Left colon (tissue), 2 donors: Measurements from ENCODE around the gene USP28. TPM values are rescaled to one million over a fixed set of nuclear protein-coding genes. Genes with fewer than 3 reads are reported as not detected.
A peak's percentile ranks its signal among the peaks of the same experiment; 100 is the strongest.
"Not testable (repeated sequence)": the region's sequence is repeated elsewhere in the genome, so short reads cannot be mapped to it uniquely, and the experiment has no call there.

ENCODE experiments used
- ATAC-seq: fragments of 200-7000 bp; cut with Tn5 transposase; one replicate; pipeline ENCODE4 v1.9.1; 2020; ENCODE audit warnings: mild to moderate bottlenecking, moderate library complexity
- DNase-seq, 2 donors: peaks; one replicate each; pipeline ENCODE4 v3.0.0-alpha.2; 2020
- intact Hi-C, 2 donors: fragments of 100-400 bp; cut with DNase I in 1 of 2; cut with micrococcal nuclease in 1 of 2; formaldehyde crosslinking; loops; one replicate each; pipeline versions ENCODE4 v1.11.2 to v1.14.0; 2022; cut with DNase I, micrococcal nuclease
- total RNA-seq, 2 donors: library from RNA; stranded (reverse); fragmentation: NEBNext Ultra II Directional; extraction: Animal tissue kit (Norgen Biotek cat#: 25700); gene quantifications; one replicate each; pipeline ENCODE4 v1.2.1, GENCODE V29; 2021
- donor health status: DM: no; HTN: no; CAD: no.
- donor health status: DM: yes; HTN: yes; CAD: no.

Gene USP28
- total RNA-seq, 2 donors from 2014 or later: 20.0 to 21.8 TPM

DNA sequence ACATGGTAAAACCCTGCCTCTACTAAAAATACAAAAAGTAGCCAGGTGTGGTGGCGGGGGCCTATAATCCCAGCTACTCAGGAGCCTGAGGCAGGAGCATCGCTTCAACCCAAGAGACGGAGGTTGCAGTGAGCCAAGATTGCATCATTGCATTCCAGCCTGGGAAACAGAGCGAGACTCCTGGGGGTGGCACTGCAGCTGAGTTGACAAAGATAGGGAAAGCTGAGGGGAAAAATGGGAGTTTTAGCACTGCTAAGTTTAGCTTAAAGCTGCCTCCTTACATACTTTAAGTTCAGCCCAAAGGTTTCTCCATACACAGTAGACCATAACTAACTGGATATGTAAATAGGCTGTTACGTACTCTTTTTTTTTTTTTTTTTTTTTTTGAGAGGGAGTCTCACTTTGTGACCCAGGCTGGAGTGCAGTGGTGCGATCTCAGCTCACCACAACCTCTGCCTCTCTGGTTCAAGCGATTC, 9.0 kb upstream of the USP28 start:
- ATAC-seq: no peak
- intact Hi-C loops: no loop called here

DNA sequence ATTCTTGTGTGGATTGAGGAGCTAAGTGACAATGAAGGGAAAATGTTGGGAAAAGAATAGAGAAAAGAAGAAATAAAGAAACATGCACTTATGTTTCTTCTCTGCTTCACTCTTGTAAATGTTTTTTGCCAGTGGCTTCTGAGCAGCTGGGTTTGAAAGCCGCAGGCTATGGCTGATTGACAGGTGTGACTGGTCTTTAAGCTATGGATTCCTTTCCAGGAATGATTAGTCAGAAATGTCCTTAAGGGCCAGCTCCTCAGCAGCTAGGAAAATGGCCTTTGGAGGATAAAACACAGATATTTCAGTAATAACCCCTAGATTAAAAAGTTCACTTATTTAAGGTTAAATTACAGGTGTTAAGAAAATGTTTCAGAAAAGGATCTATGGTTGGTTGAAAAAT, 6.5 kb upstream of the USP28 start:
- DNase-seq: no peak
- no peak for ATAC-seq
- intact Hi-C loops: no loop called here

More for the DNA sequence above, 9.0 kb upstream of the USP28 start:
- no peak for DNase-seq

DNA sequence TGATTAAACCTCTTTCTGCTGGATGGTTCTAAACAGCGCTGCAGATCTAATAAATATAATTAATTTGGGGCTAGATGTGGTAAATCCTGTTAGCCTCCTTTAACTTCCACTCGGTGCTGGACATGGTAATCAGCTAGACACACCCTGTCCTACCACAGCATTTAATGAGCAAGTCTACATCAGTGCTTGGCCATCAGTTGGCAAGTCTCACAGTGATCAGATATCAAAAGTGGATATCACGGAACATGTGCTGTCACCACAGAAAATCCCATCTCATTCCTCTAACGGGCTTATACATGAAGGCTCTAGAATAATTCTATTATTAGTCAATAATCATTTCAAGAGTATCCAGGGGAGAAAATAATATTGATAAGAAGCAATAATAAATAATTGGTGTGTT, 5.6 kb upstream of the USP28 start:
- ATAC-seq (no peak), DNase-seq (no peak)
- intact Hi-C loops: no loop called here

DNA sequence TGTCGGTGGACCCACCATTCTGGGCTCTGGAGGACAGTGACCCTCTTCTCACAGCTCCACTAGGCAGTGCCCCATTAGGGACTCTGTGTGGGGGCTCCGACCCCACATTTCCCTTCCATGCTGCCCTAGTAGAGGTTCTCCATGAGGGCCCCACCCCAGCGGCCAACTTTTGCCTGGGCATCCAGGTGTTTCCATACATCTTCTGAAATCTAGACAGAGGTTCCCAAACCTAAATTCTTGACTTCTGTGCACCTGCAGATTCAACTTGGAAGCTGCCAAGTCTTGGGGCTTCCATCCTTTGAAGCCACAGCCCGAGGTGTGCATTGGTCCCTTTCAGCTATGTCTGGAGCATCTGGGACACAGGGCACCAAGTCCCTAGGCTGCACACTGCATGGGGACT, 4.1 kb upstream of the USP28 start:
- intact Hi-C loops, ATAC-seq, DNase-seq: not testable (repeated sequence)

DNA sequence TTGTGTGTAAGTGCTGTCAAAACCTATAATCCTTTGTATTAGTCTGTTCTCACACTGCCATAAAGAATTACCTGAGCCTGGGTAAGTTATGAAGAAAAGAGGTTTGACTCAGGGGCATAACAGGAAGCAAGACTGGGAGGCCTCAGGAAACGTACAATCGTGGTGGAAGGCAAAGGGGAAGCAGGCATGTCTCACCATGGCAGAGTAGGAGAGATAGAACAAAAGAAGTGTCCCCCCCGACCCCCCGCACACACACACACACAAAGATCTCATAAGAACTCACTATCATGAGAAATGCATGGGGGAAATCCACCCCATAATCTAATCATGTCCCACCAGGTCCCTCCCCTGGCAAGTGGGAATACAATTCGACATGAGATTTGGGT, 2.3 kb upstream of the USP28 start:
- intact Hi-C loops: no loop called here
- ATAC-seq: no peak
- no peak for DNase-seq

DNA sequence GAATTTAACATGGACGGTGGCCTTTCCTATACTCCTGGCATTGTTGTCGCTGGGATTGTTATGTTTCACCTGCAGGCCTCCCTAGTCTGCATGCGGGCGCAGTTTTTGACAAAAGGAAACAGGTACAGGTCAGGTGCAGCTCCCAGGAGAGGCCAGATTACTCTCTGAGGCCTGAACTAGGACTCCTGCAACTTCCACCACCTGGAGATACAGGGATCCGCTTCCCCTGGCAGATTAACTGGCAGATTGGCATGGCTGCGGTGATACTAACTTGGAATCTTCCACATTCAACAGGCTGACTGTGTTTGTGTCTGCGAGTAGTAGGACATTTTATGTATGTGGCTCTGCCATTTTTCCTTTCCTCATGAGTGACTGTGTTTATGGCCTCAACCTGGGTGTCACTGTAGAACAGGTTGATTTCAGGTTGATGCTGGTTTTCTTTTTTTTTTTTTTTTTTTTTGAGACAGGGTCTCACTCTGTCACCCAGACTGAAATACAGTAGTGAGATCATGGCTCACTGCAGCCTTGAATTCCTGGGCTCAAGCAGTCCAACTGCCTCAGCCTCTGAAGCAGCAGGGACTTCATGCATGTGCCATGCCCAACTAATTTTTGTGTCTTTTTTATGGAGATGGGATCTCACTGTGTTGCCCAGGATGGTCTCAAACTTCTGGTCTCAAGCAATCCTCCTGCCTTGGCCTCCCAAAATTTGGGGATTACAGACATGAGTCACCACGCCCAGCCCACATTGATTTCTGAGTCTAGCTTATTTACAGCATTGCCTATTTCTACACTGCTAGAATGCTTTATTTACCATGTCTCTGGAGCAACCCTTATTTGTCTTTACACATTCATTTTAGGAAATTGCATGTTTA, 1.7 kb upstream of the USP28 start:
- DNase-seq: no peak
- intact Hi-C loops: no loop called here
- no peak for ATAC-seq

DNA sequence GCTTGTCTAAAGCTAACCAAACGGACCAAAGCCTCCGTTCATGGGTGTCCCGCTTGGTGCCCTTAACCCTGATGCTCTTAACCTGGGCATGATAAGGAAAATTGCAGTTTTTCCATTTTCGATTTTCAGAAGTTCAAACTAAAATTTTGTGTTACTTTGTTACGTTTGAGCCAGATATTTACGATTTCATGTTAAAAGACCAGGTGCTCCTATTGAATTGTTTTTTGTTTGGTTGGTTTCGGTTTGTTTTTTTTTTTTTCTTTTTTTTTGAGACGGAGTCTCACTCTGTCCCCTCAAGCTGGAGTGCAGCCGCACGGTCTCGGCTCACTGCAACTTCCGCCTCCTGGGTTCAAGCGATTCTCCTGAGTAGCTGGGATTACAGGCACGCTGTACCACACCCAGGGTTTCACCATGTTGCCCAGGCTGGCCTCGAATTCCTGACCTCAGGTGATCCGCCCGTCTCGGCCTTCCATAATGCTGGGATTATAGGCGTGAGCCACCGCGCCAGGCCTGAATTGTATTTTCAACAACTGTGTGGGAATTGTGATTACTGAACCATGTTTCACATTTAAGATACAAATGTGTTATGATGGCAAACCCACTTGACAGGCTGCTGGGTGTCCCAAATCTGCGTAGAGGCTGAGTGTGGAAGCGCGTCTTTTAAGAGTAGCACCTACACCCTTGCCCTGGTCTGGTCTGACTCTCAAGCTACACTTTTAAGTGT, 864 bp upstream of the USP28 start:
- ATAC-seq (no peak), DNase-seq (peak; percentile 27 to 36)
- intact Hi-C loops: no loop called here

DNA sequence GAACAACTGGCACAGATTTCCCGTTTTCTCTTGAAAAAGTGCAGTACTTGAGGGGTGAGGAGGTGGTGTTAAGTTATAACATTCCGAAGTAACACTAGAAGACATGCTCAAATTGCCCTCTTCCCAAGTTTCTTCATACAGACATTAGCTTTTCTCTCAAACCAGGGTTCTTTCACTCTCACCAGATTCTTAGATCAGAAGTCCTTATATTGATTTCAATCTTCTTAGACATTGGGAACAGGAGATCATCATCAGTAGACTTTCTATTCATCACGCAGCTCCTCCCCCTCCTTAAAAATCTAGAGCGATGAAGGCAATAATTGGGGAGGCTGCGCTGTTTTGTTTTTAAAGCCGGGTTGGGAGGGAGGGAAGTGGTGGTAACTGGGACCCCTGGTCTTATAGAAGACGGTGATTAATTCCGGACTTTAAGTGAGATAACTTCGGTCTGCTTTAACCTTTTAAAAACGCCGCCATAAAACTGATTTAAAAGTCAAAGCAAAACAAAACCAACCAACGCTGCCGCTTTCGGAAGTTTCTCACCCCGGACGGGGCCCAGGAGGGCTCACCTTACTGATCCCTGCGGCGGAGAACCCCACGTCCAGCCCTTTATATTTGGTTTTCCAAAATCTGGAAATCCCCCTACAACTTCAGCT, 665 bp downstream of the USP28 start:
- intact Hi-C loops: no loop called here
- ATAC-seq (peak; percentile 15), DNase-seq (no peak)

DNA sequence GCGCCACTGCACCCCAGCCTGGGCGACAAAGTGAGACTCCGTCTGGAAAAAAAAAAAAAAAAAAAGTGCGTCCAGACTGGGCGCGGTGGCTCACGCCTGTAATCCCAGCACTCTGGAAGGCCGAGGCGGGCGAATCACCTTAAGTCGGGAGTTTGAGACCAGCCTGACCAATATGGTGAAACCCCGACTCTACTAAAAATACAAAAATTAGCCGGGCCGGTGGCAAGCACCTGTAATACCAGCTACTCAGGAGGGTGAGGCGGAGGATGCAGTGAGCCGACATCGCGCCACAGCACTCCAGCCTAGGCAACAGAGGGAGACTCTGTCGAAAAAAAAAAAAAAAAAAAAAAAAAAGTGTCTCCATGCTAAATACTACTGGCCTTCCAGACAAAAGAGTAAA, 1.3 kb downstream of the USP28 start:
- DNase-seq (no peak), ATAC-seq (no peak)
- intact Hi-C loops: no loop called here

DNA sequence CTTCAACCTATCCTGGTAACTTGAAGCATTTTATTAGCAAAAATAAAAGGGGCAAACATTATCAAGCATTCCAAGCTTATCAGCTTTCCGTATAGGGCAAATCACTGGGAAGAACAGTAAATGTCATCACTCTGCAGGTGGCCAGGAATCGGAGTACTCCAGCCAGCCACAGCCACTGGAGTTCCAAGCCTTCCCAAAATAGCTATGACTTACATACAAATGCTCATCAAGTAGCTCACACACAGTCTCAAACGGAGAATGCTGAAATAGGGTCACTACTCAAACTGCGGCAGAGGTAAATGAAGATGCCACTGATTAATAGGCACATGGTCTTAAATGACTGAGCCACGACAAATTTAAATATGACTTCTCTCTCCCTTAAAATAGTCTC, 2.1 kb downstream of the USP28 start:
- no peak for DNase-seq
- intact Hi-C loops: no loop called here
- ATAC-seq: no peak

DNA sequence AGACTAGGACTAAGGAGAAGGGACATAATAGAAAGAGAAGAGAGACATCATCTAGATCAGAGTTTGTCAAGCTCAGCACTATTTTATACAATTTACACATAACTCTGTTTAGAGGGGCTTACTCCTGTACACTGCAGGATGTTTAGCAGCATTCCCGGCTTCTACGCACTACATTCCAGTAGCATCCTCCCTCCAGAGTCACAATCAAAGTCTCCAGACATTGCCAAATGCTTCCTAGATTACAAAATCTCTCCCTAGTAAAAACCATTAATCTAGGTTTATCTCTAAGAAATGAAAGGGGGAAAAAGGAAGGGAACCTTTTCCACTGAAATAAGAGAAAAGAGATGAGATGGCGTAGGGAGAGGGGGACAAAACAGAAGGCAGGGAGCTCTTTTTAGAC, 4.0 kb downstream of the USP28 start:
- ATAC-seq (no peak), DNase-seq (no peak)
- intact Hi-C loops: no loop called here

DNA sequence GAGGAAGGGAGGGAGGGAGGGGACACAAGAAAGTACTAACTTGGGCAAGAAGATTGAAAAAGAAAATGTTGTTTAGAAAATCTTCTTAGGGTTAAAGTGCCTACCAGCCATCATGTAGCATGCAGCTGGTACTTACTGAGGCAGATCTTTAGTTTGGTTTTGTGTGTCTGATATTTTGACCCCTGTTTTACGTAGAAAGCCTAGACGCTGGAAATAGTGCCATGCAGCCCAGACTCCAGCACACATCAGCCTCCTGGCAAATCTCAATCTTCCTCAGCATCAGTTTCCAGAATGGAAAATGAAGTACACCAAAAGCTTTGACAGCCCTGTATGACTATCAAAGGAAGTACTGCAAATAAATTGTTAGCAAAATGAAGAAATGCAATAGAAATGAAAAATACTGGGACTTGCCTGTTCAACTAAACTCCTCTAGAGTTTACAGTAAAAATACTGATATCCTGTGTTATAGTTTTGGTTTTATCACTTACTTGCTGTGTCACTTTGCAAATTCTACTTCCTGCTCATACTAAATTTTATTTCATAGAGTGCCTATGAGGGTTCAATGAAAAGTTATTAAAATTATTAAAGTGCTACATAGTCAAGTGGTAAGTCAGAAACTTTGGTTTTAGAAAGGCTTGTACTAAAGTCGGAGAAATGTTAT, 7.4 kb downstream of the USP28 start:
- intact Hi-C loops: no loop called here
- no peak for ATAC-seq

DNA sequence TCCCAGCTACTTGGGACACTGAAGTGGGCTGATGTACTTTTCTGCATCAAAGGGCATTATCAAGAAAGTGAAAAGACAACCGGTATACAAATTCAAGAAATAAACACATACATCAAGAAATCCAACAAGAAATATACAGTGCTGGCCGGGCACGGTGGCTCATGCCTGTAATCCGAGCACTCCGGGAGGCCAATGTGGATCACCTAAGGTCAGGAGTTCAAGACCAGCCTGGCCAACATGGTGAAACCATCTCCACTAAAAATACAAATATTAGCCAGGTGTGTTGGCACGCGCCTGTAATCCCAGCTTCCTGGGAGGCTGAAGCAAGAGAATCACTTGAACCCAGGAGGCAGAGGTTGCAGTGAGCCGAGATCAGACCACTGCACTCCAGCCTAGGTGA, 9.5 kb downstream of the USP28 start:
- intact Hi-C loops: no loop called here
- DNase-seq: no peak
- ATAC-seq: no peak

More for the DNA sequence above, 7.4 kb downstream of the USP28 start:
- DNase-seq: no peak

DNA sequence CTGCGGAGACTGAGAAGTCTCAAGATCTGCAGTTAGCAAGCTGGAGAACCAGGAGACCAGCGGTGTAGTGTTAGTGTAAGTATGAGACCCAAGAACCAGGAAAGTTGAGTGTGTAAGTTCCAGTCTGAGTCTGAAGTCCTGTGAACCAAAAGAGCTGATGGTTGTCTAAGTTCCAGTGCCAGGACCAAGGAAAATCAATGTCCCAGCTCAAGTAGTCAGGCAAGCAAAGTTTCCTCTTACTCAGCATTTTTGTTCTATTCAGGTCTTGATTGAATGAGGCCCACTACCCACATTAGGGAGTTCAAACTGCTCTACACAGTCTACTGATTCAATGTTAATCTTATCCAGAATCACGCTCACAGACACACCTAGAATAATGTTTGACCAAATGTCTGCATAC, 11.0 kb downstream of the USP28 start:
- no peak for DNase-seq
- no peak for ATAC-seq
- intact Hi-C loops: no loop called here

DNA sequence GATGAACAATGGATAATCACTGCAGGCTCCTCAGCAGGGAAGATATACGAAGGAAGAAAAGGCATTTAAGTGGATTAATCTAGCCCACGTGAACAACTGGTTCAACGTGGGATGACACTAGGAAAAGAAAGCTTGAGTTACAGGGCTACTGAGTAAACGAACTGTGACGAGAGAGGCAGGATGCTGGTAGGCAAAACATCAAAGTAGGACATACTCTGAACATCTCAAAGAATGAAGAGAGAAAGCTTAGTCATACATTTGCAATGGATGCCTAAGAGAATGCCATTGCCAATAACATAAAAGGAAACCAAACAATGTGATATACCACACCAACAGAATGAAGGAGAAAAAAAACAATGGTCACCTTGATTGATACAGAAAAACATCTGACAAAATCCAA, 12.9 kb downstream of the USP28 start:
- no peak for DNase-seq
- intact Hi-C loops: no loop called here
- ATAC-seq: no peak

DNA sequence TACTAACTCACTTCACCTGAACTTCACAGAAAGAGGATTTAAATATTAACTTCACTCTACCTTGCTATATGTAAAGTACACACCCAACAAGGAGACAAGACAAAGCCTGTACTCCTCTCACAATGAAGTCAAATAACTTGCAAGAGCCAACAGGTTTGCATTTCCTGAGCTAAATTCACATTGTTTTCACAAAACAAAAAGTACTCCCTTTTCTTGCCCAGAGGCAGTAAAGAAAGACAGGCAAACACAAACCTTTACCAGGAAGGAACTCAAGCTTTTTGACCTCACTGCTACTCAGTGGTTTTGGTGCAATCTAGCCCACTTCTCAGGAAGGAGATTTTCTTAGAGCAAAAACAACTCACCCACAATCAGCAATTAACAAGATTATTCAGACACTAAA, 15.7 kb downstream of the USP28 start:
- no peak for DNase-seq
- intact Hi-C loops: no loop called here
- ATAC-seq: peak; percentile 37

DNA sequence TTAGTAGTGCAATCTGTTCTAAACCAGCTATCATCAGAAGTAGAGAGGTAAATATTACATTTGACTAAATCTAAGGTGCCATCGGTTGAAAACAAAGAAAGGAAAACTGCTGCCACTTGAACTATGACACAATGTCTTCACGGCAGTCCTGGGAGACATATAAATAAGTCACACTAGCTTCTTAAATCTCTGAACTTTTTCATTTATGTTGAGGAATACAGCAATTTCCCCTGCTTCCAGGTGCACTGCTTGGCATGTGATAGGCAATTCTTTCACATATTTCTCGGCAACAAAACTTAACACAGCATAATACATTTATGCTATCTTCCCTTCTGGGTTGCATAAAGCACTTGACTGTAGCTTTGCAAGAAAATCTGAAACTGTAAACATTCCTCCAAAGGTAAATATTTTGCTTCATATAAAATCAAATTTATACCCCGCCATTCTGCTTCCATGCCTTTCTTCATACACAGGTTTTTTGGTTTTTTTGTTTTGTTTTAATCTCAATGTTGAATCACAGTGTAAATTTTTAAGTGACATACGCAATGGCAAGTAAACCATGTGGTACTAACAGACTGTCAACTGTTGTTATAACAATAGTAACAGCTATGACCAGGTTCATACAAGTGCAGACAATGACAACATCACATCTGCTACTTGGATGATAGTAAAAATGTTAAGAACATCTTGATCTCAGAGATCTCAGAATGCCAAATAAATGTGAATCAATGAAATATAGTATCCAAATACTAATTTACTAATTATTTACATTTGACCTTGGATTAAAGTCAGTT, 18.2 kb downstream of the USP28 start:
- DNase-seq: no peak
- intact Hi-C loops: no loop called here
- ATAC-seq: peak; percentile 44

DNA sequence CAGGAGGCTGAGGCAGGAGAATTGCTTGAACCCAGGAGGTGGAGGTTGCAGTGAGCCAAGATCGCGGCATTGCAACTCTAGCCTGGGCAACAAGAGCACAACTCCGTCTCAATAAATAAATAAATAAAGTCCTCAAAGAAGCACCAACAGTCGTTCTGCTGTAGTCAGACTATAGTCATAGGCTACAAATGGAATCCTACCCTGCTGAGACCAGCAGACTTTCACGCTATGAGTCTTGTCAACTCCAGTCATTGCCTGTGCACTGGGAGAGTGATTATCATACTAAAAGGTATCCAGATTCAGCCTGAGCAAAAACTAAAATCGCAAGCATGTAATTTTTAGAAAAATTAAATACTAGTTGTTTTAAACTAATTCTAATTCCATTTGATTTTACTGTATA, 19.6 kb downstream of the USP28 start:
- ATAC-seq (no peak), DNase-seq (no peak)
- intact Hi-C loops: no loop called here

DNA sequence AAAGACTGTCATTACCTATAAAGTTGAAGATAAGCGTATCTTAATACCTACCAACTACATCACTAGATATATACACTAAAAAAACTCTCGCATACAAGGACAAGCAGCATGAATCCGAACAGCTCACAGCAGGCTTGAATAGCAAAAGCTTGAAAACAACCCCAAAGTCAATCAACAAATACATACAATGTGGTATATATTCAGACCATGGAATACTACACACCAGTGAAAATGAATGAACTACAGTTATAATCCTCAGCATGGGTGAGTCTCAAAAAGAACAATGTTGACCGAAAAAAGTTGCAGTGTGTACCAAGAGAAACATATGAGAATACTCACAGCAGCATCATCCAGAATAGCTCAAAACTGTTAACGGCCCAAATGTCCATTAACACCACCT, 25.2 kb downstream of the USP28 start:
- intact Hi-C loops: no loop called here
- DNase-seq: no peak
- ATAC-seq: no peak
